IPS-20b (cell line): ENCODE results near the gene CHERP.

Source experiments
- H3K27ac ChIP-seq: one replicate; pipeline ENCODE4 v1.5.1; 2013; ENCODE audit warnings: low read length
- H3K27me3 ChIP-seq: 2 replicates; pipeline ENCODE4 v1.6.1; 2013; ENCODE audit warnings: mild to moderate bottlenecking, low read length, inconsistent platforms; ENCODE audit not compliant: insufficient read depth
- H3K36me3 ChIP-seq: 2 replicates; pipeline ENCODE4 v1.6.1; 2013; ENCODE audit warnings: low read depth, mild to moderate bottlenecking, inconsistent platforms, low read length, moderate library complexity; ENCODE audit not compliant: insufficient read depth
- H3K4me1 ChIP-seq: 2 replicates; pipeline ENCODE4 v1.6.1; 2013; ENCODE audit warnings: mild to moderate bottlenecking, control low read depth, inconsistent platforms, low read length, moderate library complexity; ENCODE audit not compliant: insufficient read depth
- H3K4me3 ChIP-seq: 2 replicates; pipeline ENCODE4 v1.5.1; 2013; ENCODE audit warnings: mild to moderate bottlenecking, low read length, inconsistent platforms
- H3K9ac ChIP-seq: 2 replicates; pipeline ENCODE4 v1.6.1; 2013; ENCODE audit warnings: low read depth, mild to moderate bottlenecking, inconsistent platforms, low read length, moderate library complexity
- H3K9me3 ChIP-seq: 2 replicates; pipeline ENCODE4 v1.6.1; 2013; ENCODE audit warnings: mild to moderate bottlenecking, low read depth, low read length, inconsistent platforms; ENCODE audit not compliant: insufficient read depth

Gene CHERP, protein sequence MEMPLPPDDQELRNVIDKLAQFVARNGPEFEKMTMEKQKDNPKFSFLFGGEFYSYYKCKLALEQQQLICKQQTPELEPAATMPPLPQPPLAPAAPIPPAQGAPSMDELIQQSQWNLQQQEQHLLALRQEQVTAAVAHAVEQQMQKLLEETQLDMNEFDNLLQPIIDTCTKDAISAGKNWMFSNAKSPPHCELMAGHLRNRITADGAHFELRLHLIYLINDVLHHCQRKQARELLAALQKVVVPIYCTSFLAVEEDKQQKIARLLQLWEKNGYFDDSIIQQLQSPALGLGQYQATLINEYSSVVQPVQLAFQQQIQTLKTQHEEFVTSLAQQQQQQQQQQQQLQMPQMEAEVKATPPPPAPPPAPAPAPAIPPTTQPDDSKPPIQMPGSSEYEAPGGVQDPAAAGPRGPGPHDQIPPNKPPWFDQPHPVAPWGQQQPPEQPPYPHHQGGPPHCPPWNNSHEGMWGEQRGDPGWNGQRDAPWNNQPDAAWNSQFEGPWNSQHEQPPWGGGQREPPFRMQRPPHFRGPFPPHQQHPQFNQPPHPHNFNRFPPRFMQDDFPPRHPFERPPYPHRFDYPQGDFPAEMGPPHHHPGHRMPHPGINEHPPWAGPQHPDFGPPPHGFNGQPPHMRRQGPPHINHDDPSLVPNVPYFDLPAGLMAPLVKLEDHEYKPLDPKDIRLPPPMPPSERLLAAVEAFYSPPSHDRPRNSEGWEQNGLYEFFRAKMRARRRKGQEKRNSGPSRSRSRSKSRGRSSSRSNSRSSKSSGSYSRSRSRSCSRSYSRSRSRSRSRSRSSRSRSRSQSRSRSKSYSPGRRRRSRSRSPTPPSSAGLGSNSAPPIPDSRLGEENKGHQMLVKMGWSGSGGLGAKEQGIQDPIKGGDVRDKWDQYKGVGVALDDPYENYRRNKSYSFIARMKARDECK

DNA sequence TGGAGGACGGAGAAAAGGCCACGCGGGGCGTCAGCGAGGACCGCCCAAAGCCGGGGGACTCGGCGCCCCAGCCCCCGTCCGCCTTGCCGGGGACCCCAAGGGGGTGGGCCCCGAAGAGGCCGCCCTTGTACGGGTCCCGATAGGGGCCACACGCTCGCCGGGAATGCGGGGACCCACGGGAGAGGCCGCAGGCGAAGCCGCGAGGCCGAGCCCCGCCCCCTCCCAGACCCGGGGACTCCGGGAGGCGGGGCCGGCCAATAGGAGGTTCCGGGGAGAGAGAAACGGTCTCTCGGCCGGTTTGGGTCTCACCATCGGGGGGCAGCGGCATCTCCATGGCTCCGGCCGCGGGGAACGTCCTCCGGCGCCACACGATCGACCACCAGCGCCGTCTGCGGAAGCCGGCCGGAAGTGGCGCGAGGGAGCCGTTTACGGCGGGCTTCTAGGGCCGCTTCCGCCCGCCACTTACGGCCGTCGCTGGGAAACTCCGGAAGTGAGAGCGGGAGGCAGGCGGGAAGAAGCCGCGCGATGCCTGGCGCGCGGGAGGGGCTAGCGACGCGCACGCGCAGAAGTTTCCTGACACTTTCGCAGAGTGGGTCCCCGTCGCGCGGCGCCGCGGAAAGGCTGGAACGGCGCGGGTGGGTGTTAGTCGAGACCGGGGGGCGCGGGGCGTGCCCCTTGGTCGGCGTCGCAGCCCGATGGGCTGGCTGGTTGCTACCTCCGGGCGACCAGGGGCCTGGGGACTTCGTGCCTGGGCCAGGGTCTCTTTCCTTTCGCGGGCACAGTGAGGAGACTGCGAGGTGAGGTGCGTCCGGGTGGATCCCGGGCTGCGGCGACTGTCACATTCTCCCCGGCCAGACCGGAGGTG lies at the start of gene CHERP:
Gene CHERP, minus strand, starts transcription at position 393 of the 865 bp plus-strand sequence. Its CDS starts 59 bp downstream, at position 334.
- Histone ChIP-seq H3K9ac (peak within 1 kb of the TSS; percentile 92), H3K4me1 (peaks cover 6% of the 10 kb centered on the region), H3K4me3 (peak within 1 kb of the TSS; percentile 85), H3K27ac (peak within 1 kb of the TSS; percentile 62), H3K27me3 (no peaks in the 10 kb centered on the region), H3K9me3 (no peaks in the 10 kb centered on the region), H3K36me3 (peaks cover 35% of the 10 kb centered on the region)

DNA sequence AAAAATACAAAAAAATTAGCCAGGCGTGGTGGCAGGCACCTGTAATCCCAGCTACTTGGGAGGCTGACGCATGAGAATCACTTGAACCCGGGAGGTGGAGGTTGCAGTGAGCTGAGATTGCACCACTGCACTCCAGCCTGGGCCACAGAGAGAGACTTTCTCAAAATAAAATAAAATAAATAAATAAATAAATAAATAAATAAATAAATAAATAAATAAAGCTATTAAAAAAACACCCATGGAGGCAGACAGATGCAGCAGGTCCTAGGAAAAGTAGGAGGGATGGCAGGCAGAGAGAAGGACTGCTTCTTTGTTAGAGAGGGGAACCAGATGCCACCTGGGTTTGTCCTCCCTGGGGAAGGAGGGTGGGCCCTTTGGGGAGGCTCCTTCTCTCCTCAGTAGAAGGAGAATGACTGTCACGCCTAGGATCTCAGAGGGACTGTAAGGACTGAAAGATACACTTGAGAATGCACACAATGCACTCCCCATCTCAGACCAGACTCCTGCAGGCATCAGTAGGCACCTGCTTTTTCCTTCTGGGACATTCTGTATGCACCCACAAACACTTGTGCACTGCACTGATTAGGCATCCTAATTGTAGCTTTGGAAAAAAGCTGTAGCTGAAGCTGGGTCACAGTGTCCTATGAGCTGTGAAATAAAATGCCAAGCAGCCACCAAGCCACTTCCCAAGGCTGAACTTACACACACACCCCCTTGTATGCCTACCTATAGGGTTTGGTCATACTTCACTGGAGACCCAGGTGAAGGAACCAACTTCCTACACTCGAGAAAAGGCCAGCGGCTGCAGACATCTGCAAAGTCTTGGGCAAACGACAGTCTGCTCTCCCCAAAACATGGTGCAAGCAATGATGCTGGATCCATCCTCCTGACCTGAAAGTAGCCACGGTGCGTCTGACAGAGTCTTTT lies 48.9 kb upstream of the CHERP start:
- no peaks in the 10 kb centered on the region for H3K36me3 ChIP-seq
- no peak overlapping the region for H3K4me3 ChIP-seq
- H3K9me3 ChIP-seq, result no peaks in the 10 kb centered on the region
- H3K27me3 ChIP-seq, result no peaks in the 10 kb centered on the region
- H3K4me1 ChIP-seq, result peaks cover 31% of the 10 kb centered on the region
- H3K27ac ChIP-seq, result no peak overlapping the region
- no peak overlapping the region for H3K9ac ChIP-seq

DNA sequence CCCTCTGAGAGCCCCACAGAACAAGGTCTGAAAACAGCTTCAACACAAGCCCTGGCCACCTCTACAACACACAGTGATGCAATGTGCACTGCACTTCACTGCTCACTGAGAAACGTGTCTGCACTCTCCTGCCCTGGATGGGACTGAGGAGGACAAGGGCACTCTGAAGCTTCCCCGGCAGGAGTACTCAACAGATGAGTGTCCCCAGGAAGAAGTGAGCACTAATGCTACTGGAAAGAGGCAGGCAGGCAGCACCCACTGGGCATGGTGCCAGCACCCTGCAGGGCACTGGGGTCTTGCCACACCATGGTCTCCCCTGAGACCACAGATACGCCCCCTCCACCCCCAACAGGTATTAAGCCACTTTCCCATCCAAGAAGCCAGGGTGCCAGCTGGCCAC lies 47.7 kb upstream of the CHERP start:
- H3K9ac ChIP-seq, result no peak overlapping the region
- no peaks in the 10 kb centered on the region for H3K27me3 ChIP-seq
- H3K36me3 ChIP-seq, result no peaks in the 10 kb centered on the region
- no peak overlapping the region for H3K4me3 ChIP-seq
- no peak overlapping the region for H3K27ac ChIP-seq
- H3K9me3 ChIP-seq, result no peaks in the 10 kb centered on the region
- peaks cover 38% of the 10 kb centered on the region for H3K4me1 ChIP-seq

DNA sequence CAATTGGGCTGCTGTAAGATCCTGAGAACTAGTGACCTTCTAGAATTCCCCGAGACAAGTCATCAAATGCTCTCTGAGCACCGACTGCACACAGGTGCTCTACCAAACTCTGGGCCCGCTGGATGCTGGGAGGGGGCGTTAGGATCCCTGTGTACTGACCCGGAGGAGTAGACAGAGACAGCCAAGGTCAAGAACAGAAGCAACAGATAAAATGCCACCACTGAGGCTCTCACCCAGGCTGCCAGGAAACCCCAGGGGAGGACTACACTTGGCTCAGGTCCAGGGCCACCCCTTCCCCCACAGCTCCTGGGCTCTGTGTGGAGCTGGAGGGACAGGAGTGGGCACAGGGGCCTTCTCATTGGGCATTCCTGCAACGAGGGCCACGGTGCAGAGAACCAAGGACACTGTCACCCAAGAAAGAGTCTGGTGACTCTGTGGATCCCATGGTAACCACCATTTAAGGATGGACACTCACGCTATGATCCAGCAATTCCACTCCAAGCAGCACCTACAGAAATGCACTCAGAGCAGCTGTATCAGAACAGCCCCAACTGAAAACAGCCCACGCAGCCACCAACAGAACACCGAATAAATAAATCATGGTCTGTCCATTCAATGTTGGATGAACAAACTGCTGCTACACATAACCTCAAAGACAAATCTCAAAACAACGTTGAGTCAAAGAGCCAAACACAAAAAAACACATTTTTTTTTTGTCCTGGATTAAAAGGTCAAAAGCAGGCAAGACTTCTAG lies 46.8 kb upstream of the CHERP start:
- Histone ChIP-seq H3K4me3 (no peak overlapping the region), H3K4me1 (peaks cover 43% of the 10 kb centered on the region), H3K27me3 (no peaks in the 10 kb centered on the region), H3K36me3 (no peaks in the 10 kb centered on the region), H3K9me3 (no peaks in the 10 kb centered on the region), H3K27ac (no peak overlapping the region), H3K9ac (no peak overlapping the region)

DNA sequence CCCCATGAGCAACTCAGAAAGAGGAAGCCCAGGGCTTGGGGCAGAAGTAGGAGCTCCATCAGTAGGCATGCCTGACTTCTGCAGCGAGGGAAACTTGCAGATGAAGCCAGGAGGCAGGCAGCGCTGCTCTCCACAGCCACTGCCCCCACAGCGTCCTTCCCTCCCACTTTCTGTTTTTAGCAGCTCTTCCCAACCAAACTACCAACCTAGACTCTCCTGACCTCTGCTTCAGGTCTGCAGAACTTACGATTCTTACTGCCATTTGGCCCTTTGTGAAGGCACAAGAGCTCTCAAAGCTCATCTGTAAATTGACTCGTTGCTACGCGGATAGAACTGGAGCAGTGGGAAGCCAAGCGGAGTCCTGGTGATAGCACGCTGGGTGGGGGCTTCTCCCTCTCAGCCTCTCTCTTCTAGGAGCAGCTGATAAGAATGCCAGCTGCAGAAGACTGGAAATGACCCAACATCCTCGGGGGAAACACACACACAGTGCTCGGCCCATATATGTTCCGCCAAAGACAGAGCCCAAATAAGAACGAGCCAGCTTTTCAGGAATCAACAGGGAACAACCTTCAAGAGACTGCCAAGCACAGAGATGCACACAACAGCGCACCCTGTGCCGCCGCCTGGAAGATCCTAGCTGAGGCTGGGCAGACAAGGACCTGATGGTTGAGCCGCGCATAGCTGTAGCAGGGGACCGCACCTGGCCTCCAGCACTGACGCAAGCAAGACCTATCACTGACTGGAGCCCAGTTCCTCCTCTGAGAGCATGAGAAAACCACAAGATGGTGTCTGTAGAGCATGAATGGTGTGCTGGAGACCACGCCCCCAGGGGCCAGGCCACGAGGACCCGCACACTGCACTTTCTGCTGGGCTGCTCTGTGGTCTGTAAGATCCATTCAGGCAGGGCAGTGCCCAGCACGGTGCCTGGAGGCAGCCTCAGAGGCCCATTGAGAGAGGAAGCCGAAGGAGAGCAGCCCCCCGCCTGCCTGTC lies 45.9 kb upstream of the CHERP start:
- Histone ChIP-seq H3K4me1 (peaks cover 47% of the 10 kb centered on the region), H3K27me3 (no peaks in the 10 kb centered on the region)

DNA sequence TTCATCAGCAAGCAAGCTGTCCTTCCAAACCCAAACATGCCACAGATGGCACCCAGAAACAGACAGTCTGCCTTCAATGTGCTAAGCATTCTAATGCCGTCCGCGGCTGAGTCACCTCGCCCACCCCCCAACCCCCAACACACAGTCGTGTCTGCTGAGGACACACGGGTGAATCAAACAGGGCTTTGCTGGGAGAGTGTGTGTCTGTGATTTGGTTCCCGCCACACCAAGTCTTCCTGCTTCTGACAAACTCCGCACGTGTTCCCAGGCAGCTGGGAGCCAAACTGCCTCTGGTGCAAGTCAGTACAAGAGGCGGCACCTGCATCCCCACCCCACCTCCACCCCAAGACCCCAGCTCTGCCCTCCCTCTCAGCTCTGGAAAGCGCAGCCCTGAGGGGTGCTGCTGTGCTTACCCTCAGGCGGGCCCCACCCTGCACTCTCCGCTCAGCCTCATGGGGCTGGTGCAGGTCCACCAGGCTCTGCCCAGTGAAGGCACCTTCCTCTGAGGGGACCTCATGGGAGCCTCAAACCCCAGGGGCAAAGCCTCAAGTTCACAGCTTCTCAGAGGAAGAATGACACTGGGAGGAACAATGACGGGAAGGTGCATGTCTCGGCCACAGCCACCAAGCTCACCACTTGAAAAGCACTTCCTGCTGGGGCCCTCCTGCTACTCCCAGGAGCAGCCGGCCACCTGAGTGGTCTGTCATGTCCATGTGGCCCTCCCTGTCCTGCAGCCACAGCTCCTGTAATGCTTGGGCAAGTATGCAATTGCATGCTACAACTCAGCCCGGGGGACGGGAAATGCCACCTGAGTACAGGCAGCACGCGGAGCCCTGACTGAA lies 45.0 kb upstream of the CHERP start:
- H3K36me3 ChIP-seq, result no peaks in the 10 kb centered on the region
- H3K4me1 ChIP-seq, result peaks cover 43% of the 10 kb centered on the region
- H3K9ac ChIP-seq, result no peak overlapping the region

More for the DNA sequence above, 45.9 kb upstream of the CHERP start:
- H3K9me3 ChIP-seq, result no peaks in the 10 kb centered on the region
- H3K36me3 ChIP-seq, result no peaks in the 10 kb centered on the region
- H3K4me3 ChIP-seq, result no peak overlapping the region
- H3K27ac ChIP-seq, result no peak overlapping the region
- no peak overlapping the region for H3K9ac ChIP-seq

DNA sequence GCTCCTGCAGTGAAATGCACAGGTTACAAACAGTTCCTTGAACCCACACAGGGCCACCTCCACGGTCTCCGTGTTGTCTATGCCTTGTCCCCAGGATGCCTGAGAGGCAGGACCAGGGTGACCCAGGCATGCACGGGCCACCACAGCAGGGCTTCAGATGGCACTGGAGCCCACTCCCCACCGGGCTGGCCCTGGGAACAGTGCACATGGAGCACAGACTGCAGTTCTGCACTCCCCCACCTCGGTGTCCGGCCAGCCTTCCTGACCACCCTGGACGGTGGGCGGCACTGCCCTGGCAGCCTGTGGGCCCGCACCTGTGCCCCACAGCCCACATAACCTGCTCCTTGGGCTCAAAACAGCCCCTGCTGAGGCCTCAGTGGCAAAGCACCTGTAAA lies 44.2 kb upstream of the CHERP start:
- H3K27me3 ChIP-seq, result no peaks in the 10 kb centered on the region
- H3K4me1 ChIP-seq, result peaks cover 35% of the 10 kb centered on the region
- no peaks in the 10 kb centered on the region for H3K9me3 ChIP-seq
- H3K4me3 ChIP-seq, result no peak overlapping the region
- H3K36me3 ChIP-seq, result no peaks in the 10 kb centered on the region
- H3K9ac ChIP-seq, result no peak overlapping the region
- no peak overlapping the region for H3K27ac ChIP-seq

More for the DNA sequence above, 45.0 kb upstream of the CHERP start:
- Histone ChIP-seq H3K9me3 (no peaks in the 10 kb centered on the region), H3K27ac (no peak overlapping the region), H3K4me3 (no peak overlapping the region), H3K27me3 (no peaks in the 10 kb centered on the region)

DNA sequence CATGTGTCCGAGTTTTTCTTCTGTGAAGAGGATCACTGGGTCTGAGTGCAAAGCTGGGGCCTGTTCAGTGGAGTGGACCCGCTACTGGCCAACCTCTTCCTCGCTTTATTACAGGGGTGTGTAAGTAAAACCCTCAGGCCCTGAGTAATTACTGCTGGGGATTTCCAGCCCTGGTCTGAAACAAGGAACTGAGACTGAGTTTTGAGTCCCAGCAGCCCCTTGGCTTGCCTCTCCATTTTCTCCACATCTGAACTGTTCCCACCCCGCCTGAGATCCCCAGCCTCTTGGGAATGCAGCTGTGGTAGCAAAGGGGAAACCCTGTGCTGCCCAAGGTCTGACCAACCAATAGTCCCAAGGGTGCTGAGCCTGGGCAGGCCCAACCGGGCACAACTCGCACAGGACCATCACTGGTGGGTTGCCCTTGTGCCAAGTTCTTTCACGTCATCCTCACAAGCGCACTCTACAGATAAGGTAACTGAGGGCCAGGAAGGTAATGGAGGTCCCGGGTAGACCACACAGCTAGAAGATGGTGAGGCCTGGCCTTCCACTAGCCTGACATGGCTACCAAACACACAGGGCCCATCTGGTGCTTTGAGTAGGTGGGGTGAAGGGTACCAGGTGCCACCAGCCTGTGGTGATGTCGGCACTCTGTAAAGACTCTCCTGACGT lies 43.7 kb upstream of the CHERP start:
- Histone ChIP-seq H3K36me3 (no peaks in the 10 kb centered on the region), H3K9me3 (no peaks in the 10 kb centered on the region), H3K4me1 (peaks cover 33% of the 10 kb centered on the region), H3K9ac (0 out of 2 replicates have a peak overlapping the region, but pooled peaks have one; percentile 5), H3K27me3 (no peaks in the 10 kb centered on the region), H3K27ac (peak overlapping the region; percentile 55), H3K4me3 (no peak overlapping the region)
